CD4-positive, alpha-beta memory T cell (primary cell): Measurements from ENCODE around the gene FBXW12. TPM values are rescaled to one million over a fixed set of nuclear protein-coding genes. Genes with fewer than 3 reads are reported as not detected.

Experiments
- CTCF ChIA-PET: fragments of 350-600 bp; sonication (Branson Sonifier 250); formaldehyde crosslinking; loops from one replicate; lab custom pipeline; 2021; ENCODE audit warnings: inconsistent platforms; ENCODE audit not compliant: partially characterized antibody; lab: Charles Lee
- POLR2A ChIA-PET: fragments of 350-600 bp; sonication (Branson Sonifier 250); formaldehyde crosslinking; loops from one replicate; lab custom pipeline; 2021; ENCODE audit not compliant: partially characterized antibody; lab: Charles Lee
- DNase-seq, 5 donors: peaks; one replicate each; pipeline versions ENCODE4 v3.0.0 to v3.0.0-alpha.2; 2020 to 2022; ENCODE audit warnings: mixed read lengths in 1 of 5
- H3K27ac ChIP-seq: one replicate; pipeline ENCODE4 v1.7.0; 2013; ENCODE audit warnings: low read depth, low read length
- H3K27me3 ChIP-seq: 2 replicates; pipeline ENCODE4 v1.7.0; 2013; ENCODE audit warnings: mild to moderate bottlenecking, low read length, moderate library complexity; ENCODE audit not compliant: insufficient read depth
- H3K36me3 ChIP-seq: 2 replicates; pipeline ENCODE4 v1.7.0; 2013; ENCODE audit warnings: mild to moderate bottlenecking, low read length, moderate library complexity; ENCODE audit not compliant: insufficient read depth
- H3K4me1 ChIP-seq: 2 replicates; pipeline ENCODE4 v1.7.0; 2013; ENCODE audit warnings: mild to moderate bottlenecking, low read length, moderate library complexity; ENCODE audit not compliant: insufficient read depth
- H3K4me3 ChIP-seq, 2 donors: one replicate each; pipeline ENCODE4 v1.7.0; 2013; ENCODE audit warnings: low read length in 2 of 2, mild to moderate bottlenecking in 1 of 2
- H3K9me3 ChIP-seq, 2 donors: one replicate each; pipeline ENCODE4 v1.7.0; 2013; ENCODE audit warnings: low read length in 2 of 2, control low read depth in 1 of 2; ENCODE audit not compliant: control insufficient read depth in 1 of 2
- H3K27ac Mint-ChIP-seq, 7 donors: one replicate each; pipeline ENCODE4 v1.8.0; 2020 to 2021; ENCODE audit warnings: mixed read lengths in 7 of 7, mild to moderate bottlenecking in 6 of 7, inconsistent platforms in 3 of 7, moderate library complexity in 3 of 7
- H3K27me3 Mint-ChIP-seq, 2 donors: one replicate each; pipeline ENCODE4 v1.8.0; 2020 to 2021; ENCODE audit warnings: mixed read lengths in 2 of 2
- H3K36me3 Mint-ChIP-seq, 2 donors: one replicate each; pipeline ENCODE4 v1.8.0; 2020 to 2021; ENCODE audit warnings: mixed read lengths in 2 of 2, inconsistent platforms in 1 of 2, mild to moderate bottlenecking in 1 of 2
- H3K4me1 Mint-ChIP-seq, 4 donors: one replicate each; pipeline ENCODE4 v1.8.0; 2020 to 2021; ENCODE audit warnings: mixed read lengths in 4 of 4, mild to moderate bottlenecking in 1 of 4
- H3K4me3 Mint-ChIP-seq, 8 donors: one replicate each; pipeline ENCODE4 v1.8.0; 2020 to 2021; ENCODE audit warnings: mixed read lengths in 8 of 8, mild to moderate bottlenecking in 7 of 8, moderate library complexity in 6 of 8, inconsistent platforms in 3 of 8
- H3K9me3 Mint-ChIP-seq, 8 donors: one replicate each; pipeline ENCODE4 v1.8.0; 2020 to 2021; ENCODE audit warnings: mixed read lengths in 8 of 8, mild to moderate bottlenecking in 5 of 8, inconsistent platforms in 3 of 8, moderate library complexity in 1 of 8
- intact Hi-C: fragments of 100-400 bp; cut with micrococcal nuclease; formaldehyde crosslinking; loops from one replicate; pipeline ENCODE4 v1.15.1; 2023
- polyA plus RNA-seq, 2 donors: library from polyadenylated mRNA; unstranded; fragments of 300-500 nt; fragmentation: Illumina TruSeq; gene quantifications; one replicate each; pipeline ENCODE4 v1.2.3, GENCODE V29; 2021
- total RNA-seq, 2 experiments: library from RNA; stranded (reverse); gene quantifications; one replicate each; pipeline ENCODE4 v1.2.3, GENCODE V29; 2021

The FBXW12 gene
- total and polyA plus RNA-seq, 4 experiments from 2014 or later, result not detected

GRCh38 chr3:48422681-48423080 lies 50.7 kb downstream of the FBXW12 start:
- Histone ChIP-seq H3K27ac (no peak overlapping the region), H3K36me3 (no peaks in the 10 kb centered on the region), H3K4me1 (no peaks in the 10 kb centered on the region), H3K27me3 (no peaks in the 10 kb centered on the region), H3K9me3 (no peaks in the 10 kb centered on the region), H3K4me3 (no peak overlapping the region)
- DNase-seq, result no peak
- intact Hi-C loops, result no loop called here
- Mint-ChIP-seq H3K27me3 (no peaks in the 10 kb centered on the region), H3K36me3 (no peaks in the 10 kb centered on the region), H3K9me3 (no peaks in the 10 kb centered on the region), H3K27ac (peak overlapping the region in 2 of 7 donors; percentile 4 to 64), H3K4me3 (no peak overlapping the region), H3K4me1 (peaks cover 0 to 1% (median 0%) of the 10 kb centered on the region in 4 donors)
- ChIA-PET CTCF (interaction anchor here (1.1 to 4.1 kb wide), 2 partner anchors 14 to 22 kb away, joined by 4 to 31 read pairs; no protein-coding TSS in a partner anchor), POLR2A (no interaction called here)

GRCh38 chr3:48423241-48423882 lies 51.3 kb downstream of the FBXW12 start:
- no peaks in the 10 kb centered on the region for H3K9me3 ChIP-seq
- intact Hi-C loops, result no loop called here
- DNase-seq, result no peak
- no peaks in the 10 kb centered on the region for H3K27me3 ChIP-seq
- Mint-ChIP-seq H3K4me3 (no peak overlapping the region), H3K4me1 (peaks cover 0 to 3% (median 0%) of the 10 kb centered on the region in 4 donors), H3K36me3 (no peaks in the 10 kb centered on the region), H3K27ac (peak overlapping the region in 2 of 7 donors; percentile 4 to 48), H3K9me3 (no peaks in the 10 kb centered on the region), H3K27me3 (no peaks in the 10 kb centered on the region)
- no peak overlapping the region for H3K27ac ChIP-seq
- H3K4me3 ChIP-seq, result no peak overlapping the region
- H3K4me1 ChIP-seq, result no peaks in the 10 kb centered on the region
- no peaks in the 10 kb centered on the region for H3K36me3 ChIP-seq
- ChIA-PET CTCF (interaction anchor here (4.1 kb wide), 1 partner anchor 13 kb away, joined by 31 read pairs; no protein-coding TSS in a partner anchor), POLR2A (interaction anchor here (1.1 kb wide), 1 partner anchor 81 kb away, joined by 5 read pairs; the partner anchor contains the start of gene SHISA5)

- Mint-ChIP-seq H3K27ac (no peak overlapping the region), H3K4me1 (peaks cover 0 to 3% (median 0%) of the 10 kb centered on the region in 4 donors), H3K9me3 (no peaks in the 10 kb centered on the region), H3K27me3 (no peaks in the 10 kb centered on the region), H3K36me3 (no peaks in the 10 kb centered on the region), H3K4me3 (no peak overlapping the region)
- Histone ChIP-seq H3K9me3 (no peaks in the 10 kb centered on the region), H3K27me3 (no peaks in the 10 kb centered on the region), H3K27ac (no peak overlapping the region), H3K4me1 (no peaks in the 10 kb centered on the region), H3K36me3 (no peaks in the 10 kb centered on the region), H3K4me3 (no peak overlapping the region)
- CTCF ChIA-PET, result interaction anchor here (1.0 to 4.1 kb wide), 3 partner anchors 12 to 24 kb away, joined by 4 to 31 read pairs (median 4); no protein-coding TSS in a partner anchor
- intact Hi-C loops, result no loop called here
- no peak for DNase-seq
- POLR2A ChIA-PET, result interaction anchor here (1.1 kb wide), 1 partner anchor 80 kb away, joined by 5 read pairs; the partner anchor contains the start of gene SHISA5
Measured at GRCh38 chr3:48423883-48424695, 52.1 kb downstream of the FBXW12 start.

- POLR2A ChIA-PET, result no interaction called here
Measured at GRCh38 chr3:48425281-48425812, 53.3 kb downstream of the FBXW12 start.

GRCh38 chr3:48426401-48426909 lies 54.4 kb downstream of the FBXW12 start:
- no peak overlapping the region for H3K4me3 ChIP-seq
- peak overlapping the region in 1 of 7 donors; percentile 24 for H3K27ac Mint-ChIP-seq
- H3K27ac ChIP-seq, result no peak overlapping the region
- ChIA-PET POLR2A (interaction anchor here (1.2 kb wide), 1 partner anchor 70 kb away, joined by 3 read pairs; no protein-coding TSS in a partner anchor), CTCF (interaction anchor here (0.8 to 1.9 kb wide), 4 partner anchors 10 to 26 kb away, joined by 3 to 9 read pairs (median 4); no protein-coding TSS in a partner anchor)
- peaks cover 2 to 12% (median 9%) of the 10 kb centered on the region in 4 donors for H3K4me1 Mint-ChIP-seq
- DNase-seq, result no peak
- no peak overlapping the region for H3K4me3 Mint-ChIP-seq
- H3K9me3 Mint-ChIP-seq, result no peaks in the 10 kb centered on the region
- no peaks in the 10 kb centered on the region for H3K36me3 Mint-ChIP-seq
- no peaks in the 10 kb centered on the region for H3K27me3 ChIP-seq
- intact Hi-C loops, result no loop called here
- H3K9me3 ChIP-seq, result no peaks in the 10 kb centered on the region
- no peaks in the 10 kb centered on the region for H3K36me3 ChIP-seq
- H3K27me3 Mint-ChIP-seq, result no peaks in the 10 kb centered on the region
- H3K4me1 ChIP-seq, result peaks cover 8% of the 10 kb centered on the region

More at GRCh38 chr3:48425281-48425812, 53.3 kb downstream of the FBXW12 start:
- no peaks in the 10 kb centered on the region for H3K9me3 Mint-ChIP-seq
- H3K36me3 Mint-ChIP-seq, result no peaks in the 10 kb centered on the region
- Histone ChIP-seq H3K36me3 (no peaks in the 10 kb centered on the region), H3K4me3 (no peak overlapping the region), H3K27ac (no peak overlapping the region), H3K27me3 (no peaks in the 10 kb centered on the region), H3K4me1 (peaks cover 7% of the 10 kb centered on the region), H3K9me3 (no peaks in the 10 kb centered on the region)
- H3K27ac Mint-ChIP-seq, result peak overlapping the region in 1 of 7 donors; percentile 8
- H3K4me3 Mint-ChIP-seq, result no peak overlapping the region
- no peak for DNase-seq
- intact Hi-C loops, result no loop called here
- H3K4me1 Mint-ChIP-seq, result peaks cover under 1 to 6% (median 4%) of the 10 kb centered on the region in 4 donors
- H3K27me3 Mint-ChIP-seq, result no peaks in the 10 kb centered on the region
- CTCF ChIA-PET, result interaction anchor here (1.0 to 1.9 kb wide), 2 partner anchors 11 to 25 kb away, joined by 4 read pairs; no protein-coding TSS in a partner anchor

- intact Hi-C loops, result no loop called here
- no peak overlapping the region for H3K4me3 ChIP-seq
- CTCF ChIA-PET, result interaction anchor here (0.9 to 1.8 kb wide), 2 partner anchors 9 to 26 kb away, joined by 3 to 9 read pairs; no protein-coding TSS in a partner anchor
- no peaks in the 10 kb centered on the region for H3K9me3 Mint-ChIP-seq
- POLR2A ChIA-PET, result interaction anchor here (1.2 to 2.0 kb wide), 2 partner anchors 13 to 70 kb away, joined by 3 to 7 read pairs; partner anchors contain the start of genes CCDC51 and TMA7
- H3K36me3 Mint-ChIP-seq, result peaks cover 0 to 3% of the 10 kb centered on the region in 2 donors
- no peaks in the 10 kb centered on the region for H3K27me3 ChIP-seq
- H3K4me1 ChIP-seq, result peaks cover 8% of the 10 kb centered on the region
- H3K36me3 ChIP-seq, result no peaks in the 10 kb centered on the region
- no peak for DNase-seq
- peaks cover 2 to 16% (median 10%) of the 10 kb centered on the region in 4 donors for H3K4me1 Mint-ChIP-seq
- H3K27ac ChIP-seq, result no peak overlapping the region
- H3K27me3 Mint-ChIP-seq, result no peaks in the 10 kb centered on the region
- H3K4me3 Mint-ChIP-seq, result peak overlapping the region in 6 of 8 donors; percentile 0 to 77 (median 11)
- H3K9me3 ChIP-seq, result no peaks in the 10 kb centered on the region
- peak overlapping the region in 4 of 7 donors; percentile 3 to 54 (median 34) for H3K27ac Mint-ChIP-seq
Measured at GRCh38 chr3:48426944-48427629, 55.1 kb downstream of the FBXW12 start.
